Measurements from ENCODE around the gene TSEN34.

DNA sequence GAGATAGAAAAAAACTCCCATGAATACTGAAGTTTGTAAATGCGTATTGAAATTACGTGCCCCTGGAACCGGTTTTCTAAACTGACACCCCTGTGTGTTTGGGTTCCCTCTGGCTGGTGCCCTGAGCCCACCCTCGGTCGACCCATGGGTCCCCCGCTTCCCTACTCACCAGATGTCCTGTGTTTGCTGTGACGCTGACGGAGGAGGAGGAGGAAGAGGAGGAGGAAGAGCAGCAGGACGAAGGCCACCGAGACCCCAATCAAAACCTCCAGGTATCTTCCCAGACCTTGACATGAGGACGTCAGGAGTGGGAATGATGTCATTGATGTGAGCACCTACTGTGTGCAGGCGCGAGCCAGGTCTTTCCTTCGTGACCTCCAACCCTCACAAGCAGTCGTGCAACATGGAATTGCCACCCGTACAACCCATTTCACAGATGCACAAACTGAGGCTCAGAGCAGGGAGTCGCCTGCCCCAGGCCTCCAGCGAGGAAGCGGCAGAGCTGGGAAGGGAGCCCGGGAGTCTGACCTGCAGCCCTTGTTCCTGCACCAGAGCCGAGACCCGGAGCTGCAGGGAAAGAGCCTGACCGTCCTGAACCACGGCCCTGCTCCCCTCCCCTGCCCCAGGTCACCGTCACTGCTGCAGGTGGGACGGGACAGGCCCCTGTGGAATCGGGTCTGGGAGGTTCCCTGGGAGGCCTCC lies 28.0 kb downstream of the TSEN34 start:
- TF ChIP-seq CTCF (IDR thresholded peaks at IDR 0.05; ENCODE audit: borderline replicate concordance, extremely low read depth, low read length, poor library complexity, severe bottlenecking): no peak
- no peak for TF ChIP-seq EZH2 (IDR thresholded peaks at IDR 0.05; ENCODE audit: borderline replicate concordance, low read depth, low read length, severe bottlenecking)

Measured in DND-41 (cell line).